Transverse colon (tissue), 4 donors: Measurements from ENCODE around the gene COL23A1. TPM values are rescaled to one million over a fixed set of nuclear protein-coding genes. Genes with fewer than 3 reads are reported as not detected.

Source experiments
- DNase-seq: peaks from one replicate; pipeline ENCODE4 v3.0.0-alpha.2; 2019
- H3K27ac ChIP-seq, 4 donors: fragments of 200-600 bp; sonication (generic); 2 replicates each; pipeline ENCODE4 v1.5.1; 2016 to 2018; ENCODE audit warnings: inconsistent platforms in 4 of 4
- H3K27me3 ChIP-seq: fragments of 200-600 bp; sonication (generic); 2 replicates; pipeline ENCODE4 v1.5.1; 2017; ENCODE audit warnings: inconsistent platforms
- H3K36me3 ChIP-seq, 4 donors: fragments of 200-600 bp; sonication (generic); 2 replicates each; pipeline ENCODE4 v1.5.1; 2017 to 2019; ENCODE audit warnings: inconsistent platforms in 4 of 4
- H3K4me1 ChIP-seq, 4 donors: fragments of 200-600 bp; sonication (generic); 2 replicates each; pipeline ENCODE4 v1.5.1; 2017 to 2020; ENCODE audit warnings: inconsistent platforms in 4 of 4
- H3K4me3 ChIP-seq, 4 donors: fragments of 200-600 bp; sonication (generic); 1 replicate in 1 of 4; 2 replicates in 3 of 4; pipeline versions ENCODE4 v1.5.1 to v1.6.1; 2017 to 2019; ENCODE audit warnings: inconsistent platforms in 4 of 4
- H3K9me3 ChIP-seq, 2 donors: fragments of 200-600 bp; sonication (generic); 2 replicates each; pipeline ENCODE4 v1.5.1; 2017 to 2019; ENCODE audit warnings: inconsistent platforms in 2 of 2
- EP300 ChIP-seq: sonication (generic); formaldehyde crosslinking; IDR thresholded peaks from one replicate; pipeline ENCODE4 v1.6.1; 2017; ENCODE audit warnings: antibody characterized with exemption, low read depth
- POLR2A ChIP-seq: fragments of 450-650 bp; IDR thresholded peaks from one replicate; pipeline ENCODE4 v1.6.1; 2016; ENCODE audit warnings: antibody characterized with exemption, mild to moderate bottlenecking, moderate library complexity
- POLR2AphosphoS5 ChIP-seq, 3 donors: sonication (generic); formaldehyde crosslinking; IDR thresholded peaks; one replicate each; pipeline ENCODE4 v1.6.1; 2016; ENCODE audit warnings: antibody characterized with exemption in 3 of 3
- WGBS, 2 donors: methylation state at CpG; one replicate each; pipeline ENCODE4 v1.1.5; 2018; ENCODE audit warnings: low coverage in 1 of 2; 5-methylcytosine and 5-hydroxymethylcytosine counted together
- in situ Hi-C, 4 donors: fragments of 200-750 bp; cut with MboI; loops; one replicate each; pipeline versions ENCODE4 v1.15.0 to v1.15.1; 2017; ENCODE audit warnings: low sequenced_read_pairs in 3 of 4, low pct_ligation_motif_present in 1 of 4, low pct_unique_long_range_greater_than_20kb in 1 of 4
- intact Hi-C: fragments of 100-400 bp; cut with DNase I; formaldehyde crosslinking; loops from one replicate; pipeline ENCODE4 v1.15.1; 2023; ENCODE audit warnings: low total_unique reads
- total RNA-seq, 4 donors: library from RNA; depleted of rRNA; stranded (reverse); fragments of >200 nt; gene quantifications; one replicate each; pipeline ENCODE4 v1.1.0, GENCODE V29; 2016
- TF ChIP-seq, protein P1 (sequence below), 5 experiments: fragments of 200-600 bp in 3 of 5; fragments of 450-650 bp in 2 of 5; sonication (generic) in 3 of 5; IDR thresholded peaks; 1 replicate in 2 of 5; 2 replicates in 3 of 5; pipeline ENCODE4 v1.5.1; 2016 to 2017; ENCODE audit warnings: antibody characterized with exemption in 5 of 5, inconsistent platforms in 3 of 5, mild to moderate bottlenecking in 2 of 5, moderate library complexity in 1 of 5

The COL23A1 gene
- total RNA-seq, 4 donors from 2014 or later: 0.14 to 2.2 (median 1.4) TPM; not detected in 1

DNA sequence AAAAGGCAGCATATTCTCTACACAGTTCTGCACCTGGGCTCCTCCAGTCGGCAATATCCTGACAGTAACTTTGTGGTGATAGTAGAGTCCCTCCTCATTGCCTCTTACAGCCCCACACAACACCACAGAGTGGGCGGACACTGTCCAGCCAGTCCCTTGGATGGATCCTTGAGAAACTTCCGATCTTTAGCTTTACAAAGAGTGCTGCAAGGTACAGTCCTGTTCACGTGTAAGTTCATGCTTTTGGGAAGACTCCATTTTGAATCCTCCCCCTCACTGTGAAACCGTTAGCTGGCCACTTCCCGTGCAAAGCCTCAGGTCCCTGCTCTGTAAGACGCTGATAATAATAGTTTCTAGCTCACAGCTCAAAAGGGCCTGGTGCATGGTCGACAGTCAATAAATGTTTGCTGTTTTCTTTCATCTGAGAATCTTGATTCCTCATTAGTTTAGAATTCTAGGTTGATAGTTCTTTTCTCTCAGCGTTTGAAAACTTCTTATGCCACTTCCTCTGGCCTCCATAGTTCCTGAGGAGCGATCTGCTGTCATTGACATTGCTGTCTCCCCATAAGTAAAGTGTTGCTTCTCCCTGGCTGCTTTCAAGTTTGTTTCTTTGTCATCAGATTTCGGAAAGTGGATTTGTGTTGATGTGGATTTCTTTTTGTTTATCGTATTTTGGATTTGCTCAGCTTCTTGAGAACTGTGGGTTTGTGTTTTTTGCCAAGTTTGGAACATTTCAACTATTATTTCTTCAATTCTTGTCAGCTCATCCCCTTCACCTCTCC, 82.9 kb downstream of the COL23A1 start:
- in situ Hi-C loops: no loop called here
- Histone ChIP-seq H3K4me1 (no peaks in the 10 kb centered on the region), H3K36me3 (no peaks in the 10 kb centered on the region), H3K27me3 (no peaks in the 10 kb centered on the region), H3K4me3 (no peak overlapping the region), H3K27ac (no peak overlapping the region), H3K9me3 (no peaks in the 10 kb centered on the region)
- DNase-seq: no peak
- intact Hi-C loops: no loop called here
- TF ChIP-seq POLR2A (no peak), EP300 (no peak), POLR2AphosphoS5 (IDR thresholded peaks at IDR 0.05) (no peak)
- TF ChIP-seq, protein P1, sequence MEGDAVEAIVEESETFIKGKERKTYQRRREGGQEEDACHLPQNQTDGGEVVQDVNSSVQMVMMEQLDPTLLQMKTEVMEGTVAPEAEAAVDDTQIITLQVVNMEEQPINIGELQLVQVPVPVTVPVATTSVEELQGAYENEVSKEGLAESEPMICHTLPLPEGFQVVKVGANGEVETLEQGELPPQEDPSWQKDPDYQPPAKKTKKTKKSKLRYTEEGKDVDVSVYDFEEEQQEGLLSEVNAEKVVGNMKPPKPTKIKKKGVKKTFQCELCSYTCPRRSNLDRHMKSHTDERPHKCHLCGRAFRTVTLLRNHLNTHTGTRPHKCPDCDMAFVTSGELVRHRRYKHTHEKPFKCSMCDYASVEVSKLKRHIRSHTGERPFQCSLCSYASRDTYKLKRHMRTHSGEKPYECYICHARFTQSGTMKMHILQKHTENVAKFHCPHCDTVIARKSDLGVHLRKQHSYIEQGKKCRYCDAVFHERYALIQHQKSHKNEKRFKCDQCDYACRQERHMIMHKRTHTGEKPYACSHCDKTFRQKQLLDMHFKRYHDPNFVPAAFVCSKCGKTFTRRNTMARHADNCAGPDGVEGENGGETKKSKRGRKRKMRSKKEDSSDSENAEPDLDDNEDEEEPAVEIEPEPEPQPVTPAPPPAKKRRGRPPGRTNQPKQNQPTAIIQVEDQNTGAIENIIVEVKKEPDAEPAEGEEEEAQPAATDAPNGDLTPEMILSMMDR (IDR thresholded peaks at IDR 0.05): no peak
- 74 to 86% methylated on average over 4 to 12 of the region's 12 CpGs for WGBS, 2 donors

DNA sequence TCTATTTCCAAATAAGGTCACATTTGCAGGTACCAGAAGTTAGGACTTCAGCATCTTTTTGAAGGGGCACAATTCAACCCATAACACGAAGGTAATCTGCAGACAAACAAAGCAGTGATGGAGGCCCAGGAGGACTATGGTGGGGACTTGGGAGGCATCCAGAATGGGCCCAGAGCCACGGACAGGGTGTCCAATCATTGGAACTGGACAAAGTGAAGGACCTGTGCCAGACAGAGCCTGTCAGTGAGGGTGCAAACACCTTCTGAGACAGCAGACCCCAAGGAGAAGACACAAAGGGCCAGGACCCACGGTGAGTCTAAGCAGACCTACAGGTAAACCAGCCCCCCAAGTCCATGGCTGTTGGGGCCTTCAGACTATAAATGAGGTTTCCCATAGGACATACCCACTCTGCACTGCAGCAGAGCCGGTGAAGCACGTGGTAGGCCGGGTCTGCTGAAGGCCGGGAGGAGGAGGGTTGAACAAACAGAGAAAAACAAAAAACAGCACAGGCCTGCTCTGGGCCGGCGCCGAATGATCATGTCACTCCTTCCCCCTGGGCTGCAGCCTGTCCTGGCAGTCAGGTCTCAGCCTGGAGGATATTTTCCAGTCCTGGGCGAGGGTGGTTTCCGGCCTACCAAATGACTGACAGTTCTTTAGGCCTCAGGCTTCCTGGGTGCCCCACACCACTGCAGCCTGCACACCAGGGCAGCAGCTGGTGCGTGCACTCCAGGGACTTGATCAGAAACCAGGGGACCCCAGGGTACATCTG, 84.4 kb downstream of the COL23A1 start:
- 20 to 84% methylated on average over 1 to 13 of the region's 13 CpGs for WGBS, 2 donors
- intact Hi-C loops (no loop called here), in situ Hi-C loops (no loop called here)
- no peaks in the 10 kb centered on the region for H3K36me3 ChIP-seq
- no peak overlapping the region for H3K4me3 ChIP-seq
- TF ChIP-seq POLR2AphosphoS5 (IDR thresholded peaks at IDR 0.05): no peak
- no peak for TF ChIP-seq POLR2A
- no peak for TF ChIP-seq EP300
- TF ChIP-seq, protein P1 (IDR thresholded peaks at IDR 0.05): no peak
- H3K4me1 ChIP-seq: no peaks in the 10 kb centered on the region
- H3K9me3 ChIP-seq: no peaks in the 10 kb centered on the region
- no peaks in the 10 kb centered on the region for H3K27me3 ChIP-seq
- no peak for DNase-seq
- H3K27ac ChIP-seq: no peak overlapping the region

DNA sequence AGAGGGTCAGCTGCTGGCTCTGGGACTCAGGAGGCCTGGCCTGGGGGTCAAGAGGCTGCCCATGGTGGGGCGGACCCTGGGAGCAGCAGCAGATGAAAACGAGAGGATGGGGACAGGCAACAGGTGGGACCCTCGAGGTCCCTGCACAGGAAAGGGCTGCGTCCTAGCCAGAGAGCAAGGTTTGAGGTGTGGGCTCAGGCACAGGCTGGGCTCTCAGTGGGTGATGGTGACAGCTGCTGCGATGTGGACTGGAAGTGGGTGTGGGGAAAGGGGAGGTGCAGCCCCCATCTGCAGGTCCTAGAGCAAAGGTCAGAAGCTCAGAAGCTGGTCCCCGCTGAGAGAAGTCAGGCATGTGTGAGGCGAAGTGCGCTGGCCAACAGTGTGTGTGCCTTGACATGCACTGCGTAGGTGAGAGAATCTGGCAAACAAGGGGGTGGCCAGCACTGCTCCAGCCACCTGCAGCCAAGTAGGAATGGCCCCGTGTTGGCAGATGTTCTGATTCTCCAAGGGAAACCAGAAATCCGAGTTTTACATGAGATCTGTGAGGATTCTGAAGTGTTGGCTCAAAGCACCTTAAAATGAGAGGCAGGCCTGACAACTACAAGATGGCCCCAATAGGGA, 85.7 kb downstream of the COL23A1 start:
- in situ Hi-C loops: no loop called here
- 74% methylated on average over 11 of the region's 11 CpGs; no CpG with 5 or more reads in 1 of the 2 donors for WGBS, 2 donors
- H3K9me3 ChIP-seq: no peaks in the 10 kb centered on the region
- no peak for DNase-seq
- no peaks in the 10 kb centered on the region for H3K36me3 ChIP-seq
- no peak overlapping the region for H3K27ac ChIP-seq
- no peak overlapping the region for H3K4me3 ChIP-seq
- no peaks in the 10 kb centered on the region for H3K4me1 ChIP-seq
- intact Hi-C loops: no loop called here
- TF ChIP-seq POLR2AphosphoS5 (IDR thresholded peaks at IDR 0.05) (no peak), EP300 (no peak), POLR2A (no peak)
- TF ChIP-seq, protein P1 (IDR thresholded peaks at IDR 0.05): no peak
- no peaks in the 10 kb centered on the region for H3K27me3 ChIP-seq
